GM23338 (cell line): Measurements from ENCODE around the gene NEMP2. TPM values are rescaled to one million over a fixed set of nuclear protein-coding genes. Genes with fewer than 3 reads are reported as not detected.

Experiments used
- ATAC-seq: fragments of 200-7000 bp; cut with Tn5 transposase; 3 replicates; pipeline ENCODE4 v1.9.1; 2020
- DNase-seq: peaks from one replicate; pipeline ENCODE4 v3.0.0-alpha.2; 2015; ENCODE audit warnings: low spot score
- H2AFZ ChIP-seq: fragments of 200-600 bp; sonication (generic); 2 replicates; pipeline ENCODE4 v1.8.0; 2016; ENCODE audit warnings: antibody characterized with exemption, mild to moderate bottlenecking, moderate library complexity
- H3F3A ChIP-seq: fragments of 200-600 bp; sonication (generic); replicated peaks from 2 replicates; pipeline ENCODE4 v1.8.0; 2017; ENCODE audit warnings: antibody characterized with exemption, mixed run types, low read depth
- H3K27ac ChIP-seq: fragments of 200-600 bp; sonication (generic); 2 replicates; pipeline ENCODE4 v1.6.1; 2016; ENCODE audit warnings: low read depth
- H3K27me3 ChIP-seq: fragments of 200-600 bp; sonication (generic); 2 replicates; pipeline ENCODE4 v1.8.0; 2016; ENCODE audit warnings: mild to moderate bottlenecking, mixed run types, moderate library complexity; ENCODE audit not compliant: insufficient read depth
- H3K36me3 ChIP-seq: fragments of 200-600 bp; sonication (generic); 2 replicates; pipeline ENCODE4 v1.8.0; 2016; ENCODE audit warnings: mild to moderate bottlenecking; ENCODE audit not compliant: insufficient read depth
- H3K4me1 ChIP-seq: fragments of 200-600 bp; sonication (generic); 2 replicates; pipeline ENCODE4 v1.8.0; 2016; ENCODE audit warnings: mild to moderate bottlenecking, moderate library complexity; ENCODE audit not compliant: insufficient read depth
- H3K4me2 ChIP-seq: fragments of 200-600 bp; sonication (generic); 2 replicates; pipeline ENCODE4 v1.7.1; 2017; ENCODE audit warnings: mixed run types
- H3K4me3 ChIP-seq: fragments of 200-600 bp; sonication (generic); 2 replicates; pipeline ENCODE4 v1.6.1; 2016; ENCODE audit warnings: mixed run types
- H3K79me2 ChIP-seq: fragments of 200-600 bp; sonication (generic); replicated peaks from 2 replicates; pipeline ENCODE4 v1.8.0; 2017; ENCODE audit warnings: mild to moderate bottlenecking; ENCODE audit not compliant: insufficient read depth
- H3K9me2 ChIP-seq: fragments of 200-600 bp; sonication (generic); 2 replicates; pipeline ENCODE4 v1.8.0; 2017; ENCODE audit not compliant: insufficient read depth
- H4K20me1 ChIP-seq: fragments of 200-600 bp; sonication (generic); replicated peaks from 2 replicates; pipeline ENCODE4 v1.8.0; 2017; ENCODE audit warnings: mild to moderate bottlenecking; ENCODE audit not compliant: insufficient read depth
- H3K27ac Mint-ChIP-seq: 2 replicates; pipeline ENCODE4 v1.8.0; 2020; ENCODE audit warnings: inconsistent platforms, mild to moderate bottlenecking, moderate library complexity, mixed read lengths
- H3K27me3 Mint-ChIP-seq: 3 replicates; pipeline ENCODE4 v1.8.0; 2022; ENCODE audit warnings: low read depth, mild to moderate bottlenecking, moderate library complexity, mixed read lengths, inconsistent platforms; ENCODE audit not compliant: insufficient read depth, poor library complexity
- H3K36me3 Mint-ChIP-seq: 3 replicates; pipeline ENCODE4 v1.8.0; 2021; ENCODE audit warnings: low read depth, mild to moderate bottlenecking, inconsistent platforms, moderate library complexity, mixed read lengths
- H3K4me1 Mint-ChIP-seq: 3 replicates; pipeline ENCODE4 v1.8.0; 2020; ENCODE audit warnings: mild to moderate bottlenecking, inconsistent platforms, mixed read lengths
- H3K4me3 Mint-ChIP-seq: 3 replicates; pipeline ENCODE4 v1.8.0; 2021; ENCODE audit warnings: moderate library complexity, mild to moderate bottlenecking, inconsistent platforms, mixed read lengths
- H3K9me3 Mint-ChIP-seq: 3 replicates; pipeline ENCODE4 v1.8.0; 2020; ENCODE audit warnings: moderate library complexity, mild to moderate bottlenecking, inconsistent platforms, mixed read lengths
- EZH2 ChIP-seq: fragments of 200-600 bp; sonication (generic); IDR thresholded peaks from one replicate; pipeline ENCODE4 v1.8.0; 2017; ENCODE audit warnings: antibody characterized with exemption, mild to moderate bottlenecking, low read depth; ENCODE audit not compliant: unreplicated experiment
- EZH2phosphoT487 ChIP-seq: fragments of 200-600 bp; sonication (generic); IDR thresholded peaks from one replicate; pipeline ENCODE4 v1.8.1; 2018; ENCODE audit warnings: antibody characterized with exemption; ENCODE audit not compliant: unreplicated experiment
- JUNB ChIP-seq: IDR thresholded peaks from one replicate; pipeline ENCODE4 v1.6.1; 2016; ENCODE audit warnings: antibody characterized with exemption; ENCODE audit not compliant: unreplicated experiment
- NANOG ChIP-seq: IDR thresholded peaks from 2 replicates; pipeline ENCODE4 v1.6.1; 2016; ENCODE audit warnings: antibody characterized with exemption, borderline replicate concordance
- POLR2AphosphoS5 ChIP-seq: IDR thresholded peaks from 2 replicates; pipeline ENCODE4 v1.6.1; 2016; ENCODE audit warnings: antibody characterized with exemption, low read depth
- ZNF114 ChIP-seq: fragments of 250-450 bp; sonication (Bioruptor Pico); IDR thresholded peaks from 2 replicates; pipeline ENCODE4 v1.5.0; 2020; ENCODE audit warnings: mild to moderate bottlenecking, moderate library complexity
- ZNF462 ChIP-seq: fragments of 250-450 bp; sonication (Bioruptor Pico); IDR thresholded peaks from 2 replicates; pipeline ENCODE4 v1.5.0; 2020; ENCODE audit warnings: mild to moderate bottlenecking, moderate library complexity
- polyA plus RNA-seq: library from polyadenylated mRNA; unstranded; fragments of >200 nt; fragmentation: Nextera tagmentation; extraction: Ambion mirVana; gene quantifications from 2 replicates; pipeline ENCODE4 v1.2.1, GENCODE V29; 2016
- total RNA-seq: library from RNA; depleted of rRNA; stranded (reverse); fragments of >200 nt; shearing (Covaris generic); gene quantifications from 2 replicates; pipeline ENCODE4 v1.2.3, GENCODE V29; 2014
- TF ChIP-seq, protein P1 (sequence below): IDR thresholded peaks from 2 replicates; pipeline ENCODE4 v1.6.1; 2016; ENCODE audit warnings: antibody characterized with exemption

NEMP2 gene
- total and polyA plus RNA-seq, 2 experiments from 2014 or later = 1.2 to 4.0 TPM

GRCh38 chr2:190529486-190530247, 4.9 kb downstream of the NEMP2 start:
- peaks cover 4% of the 10 kb centered on the region; the same call in 1 of the 2 replicates for H3F3A ChIP-seq
- no peak overlapping the region; the same call in 1 of the 2 replicates for H3K27ac ChIP-seq
- H3K4me1 ChIP-seq = peaks cover 13% of the 10 kb centered on the region
- no peak for DNase-seq
- H3K4me3 ChIP-seq = no peak overlapping the region
- H3K79me2 ChIP-seq = no peaks in the 10 kb centered on the region
- H3K36me3 ChIP-seq = no peaks in the 10 kb centered on the region
- H3K4me2 ChIP-seq = no peak overlapping the region
- Mint-ChIP-seq H3K36me3 (no peaks in the 10 kb centered on the region; the same call in 1 of the 3 replicates), H3K9me3 (no peaks in the 10 kb centered on the region), H3K4me1 (peaks cover 25% of the 10 kb centered on the region), H3K27ac (no peak overlapping the region), H3K4me3 (no peak overlapping the region), H3K27me3 (peaks cover 6% of the 10 kb centered on the region)
- no peaks in the 10 kb centered on the region for H3K9me2 ChIP-seq
- no peak overlapping the region for H2AFZ ChIP-seq
- no peaks in the 10 kb centered on the region for H4K20me1 ChIP-seq
- TF ChIP-seq EZH2 (no peak), JUNB (no peak), POLR2AphosphoS5 (no peak), ZNF114 (CRISPR knock-in tag) (no peak), NANOG (no peak), EZH2phosphoT487 (no peak)
- TF ChIP-seq, protein P1, sequence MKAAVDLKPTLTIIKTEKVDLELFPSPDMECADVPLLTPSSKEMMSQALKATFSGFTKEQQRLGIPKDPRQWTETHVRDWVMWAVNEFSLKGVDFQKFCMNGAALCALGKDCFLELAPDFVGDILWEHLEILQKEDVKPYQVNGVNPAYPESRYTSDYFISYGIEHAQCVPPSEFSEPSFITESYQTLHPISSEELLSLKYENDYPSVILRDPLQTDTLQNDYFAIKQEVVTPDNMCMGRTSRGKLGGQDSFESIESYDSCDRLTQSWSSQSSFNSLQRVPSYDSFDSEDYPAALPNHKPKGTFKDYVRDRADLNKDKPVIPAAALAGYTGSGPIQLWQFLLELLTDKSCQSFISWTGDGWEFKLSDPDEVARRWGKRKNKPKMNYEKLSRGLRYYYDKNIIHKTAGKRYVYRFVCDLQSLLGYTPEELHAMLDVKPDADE = no peak
- no peaks in the 10 kb centered on the region for H3K27me3 ChIP-seq
- no peak for ATAC-seq

GRCh38 chr2:190528521-190529001, 6.0 kb downstream of the NEMP2 start:
- H3K27me3 ChIP-seq = no peaks in the 10 kb centered on the region
- ATAC-seq (no peak), DNase-seq (no peak)
- H3K27ac Mint-ChIP-seq = peak overlapping the region; percentile 51; the same call in 1 of the 2 replicates
- no peaks in the 10 kb centered on the region for H3K79me2 ChIP-seq
- H3K36me3 ChIP-seq = no peaks in the 10 kb centered on the region
- no peaks in the 10 kb centered on the region for H4K20me1 ChIP-seq
- H3K27ac ChIP-seq = no peak overlapping the region
- peak overlapping the region; percentile 34; the same call in 1 of the 2 replicates for H3K4me2 ChIP-seq
- H2AFZ ChIP-seq = peak overlapping the region; percentile 24; the same call in 1 of the 2 replicates
- H3K4me1 Mint-ChIP-seq = peaks cover 23% of the 10 kb centered on the region
- H3K36me3 Mint-ChIP-seq = no peaks in the 10 kb centered on the region; the same call in 1 of the 3 replicates
- H3K9me2 ChIP-seq = no peaks in the 10 kb centered on the region
- peaks cover 8% of the 10 kb centered on the region for H3K4me1 ChIP-seq
- peaks cover 2% of the 10 kb centered on the region for H3K27me3 Mint-ChIP-seq
- H3K9me3 Mint-ChIP-seq = no peaks in the 10 kb centered on the region
- no peak for TF ChIP-seq ZNF462
- no peak for TF ChIP-seq NANOG
- TF ChIP-seq, protein P1 = no peak
- no peak for TF ChIP-seq EZH2
- no peak for TF ChIP-seq ZNF114 (CRISPR knock-in tag)
- no peak overlapping the region for H3K4me3 ChIP-seq
- H3K4me3 Mint-ChIP-seq = no peak overlapping the region; the same call in 2 of the 3 replicates
- no peaks in the 10 kb centered on the region for H3F3A ChIP-seq
